Transverse colon (tissue), 4 donors: Measurements from ENCODE around the gene PRR16. TPM values are rescaled to one million over a fixed set of nuclear protein-coding genes. Genes with fewer than 3 reads are reported as not detected.
"Not testable (repeated sequence)": the region's sequence is repeated elsewhere in the genome, so short reads cannot be mapped to it uniquely, and the experiment has no call there.

Source experiments
- DNase-seq: peaks from one replicate; pipeline ENCODE4 v3.0.0-alpha.2; 2019
- H3K27ac ChIP-seq, 4 donors: fragments of 200-600 bp; sonication (generic); 2 replicates each; pipeline ENCODE4 v1.5.1; 2016 to 2018; ENCODE audit warnings: inconsistent platforms in 4 of 4
- H3K27me3 ChIP-seq: fragments of 200-600 bp; sonication (generic); 2 replicates; pipeline ENCODE4 v1.5.1; 2017; ENCODE audit warnings: inconsistent platforms
- H3K36me3 ChIP-seq, 4 donors: fragments of 200-600 bp; sonication (generic); 2 replicates each; pipeline ENCODE4 v1.5.1; 2017 to 2019; ENCODE audit warnings: inconsistent platforms in 4 of 4
- H3K4me1 ChIP-seq, 4 donors: fragments of 200-600 bp; sonication (generic); 2 replicates each; pipeline ENCODE4 v1.5.1; 2017 to 2020; ENCODE audit warnings: inconsistent platforms in 4 of 4
- H3K4me3 ChIP-seq, 4 donors: fragments of 200-600 bp; sonication (generic); 1 replicate in 1 of 4; 2 replicates in 3 of 4; pipeline versions ENCODE4 v1.5.1 to v1.6.1; 2017 to 2019; ENCODE audit warnings: inconsistent platforms in 4 of 4
- H3K9me3 ChIP-seq, 2 donors: fragments of 200-600 bp; sonication (generic); 2 replicates each; pipeline ENCODE4 v1.5.1; 2017 to 2019; ENCODE audit warnings: inconsistent platforms in 2 of 2
- CTCF ChIP-seq, 5 experiments: fragments of 200-600 bp in 3 of 5; fragments of 450-650 bp in 2 of 5; sonication (generic) in 3 of 5; IDR thresholded peaks; 1 replicate in 2 of 5; 2 replicates in 3 of 5; pipeline ENCODE4 v1.5.1; 2016 to 2017; ENCODE audit warnings: antibody characterized with exemption in 5 of 5, inconsistent platforms in 3 of 5, mild to moderate bottlenecking in 2 of 5, moderate library complexity in 1 of 5
- EP300 ChIP-seq: sonication (generic); formaldehyde crosslinking; IDR thresholded peaks from one replicate; pipeline ENCODE4 v1.6.1; 2017; ENCODE audit warnings: antibody characterized with exemption, low read depth
- POLR2A ChIP-seq: fragments of 450-650 bp; IDR thresholded peaks from one replicate; pipeline ENCODE4 v1.6.1; 2016; ENCODE audit warnings: antibody characterized with exemption, mild to moderate bottlenecking, moderate library complexity
- POLR2AphosphoS5 ChIP-seq, 3 donors: sonication (generic); formaldehyde crosslinking; IDR thresholded peaks; one replicate each; pipeline ENCODE4 v1.6.1; 2016; ENCODE audit warnings: antibody characterized with exemption in 3 of 3
- WGBS, 2 donors: methylation state at CpG; one replicate each; pipeline ENCODE4 v1.1.5; 2018; ENCODE audit warnings: low coverage in 1 of 2; 5-methylcytosine and 5-hydroxymethylcytosine counted together
- in situ Hi-C, 4 donors: fragments of 200-750 bp; cut with MboI; loops; one replicate each; pipeline versions ENCODE4 v1.15.0 to v1.15.1; 2017; ENCODE audit warnings: low sequenced_read_pairs in 3 of 4, low pct_ligation_motif_present in 1 of 4, low pct_unique_long_range_greater_than_20kb in 1 of 4
- intact Hi-C: fragments of 100-400 bp; cut with DNase I; formaldehyde crosslinking; loops from one replicate; pipeline ENCODE4 v1.15.1; 2023; ENCODE audit warnings: low total_unique reads
- total RNA-seq, 4 donors: library from RNA; depleted of rRNA; stranded (reverse); fragments of >200 nt; gene quantifications; one replicate each; pipeline ENCODE4 v1.1.0, GENCODE V29; 2016

Gene PRR16
- total RNA-seq, 4 donors from 2014 or later, result 2.7 to 9.7 (median 6.3) TPM

GRCh38 chr5:120454094-120454798, 9.9 kb upstream of the PRR16 start:
- Histone ChIP-seq H3K36me3 (no peaks in the 10 kb centered on the region), H3K27ac (no peak overlapping the region), H3K4me1 (no peaks in the 10 kb centered on the region), H3K27me3 (no peaks in the 10 kb centered on the region), H3K4me3 (no peak overlapping the region), H3K9me3 (no peaks in the 10 kb centered on the region)
- 33 to 49% methylated on average over 1 of the region's 1 CpG for WGBS, 2 donors
- intact Hi-C loops (no loop called here), in situ Hi-C loops (loop anchor here in 1 of 4 donors (25.0 kb wide), 1 partner anchor 517 kb away; no protein-coding TSS in a partner anchor)
- no peak for DNase-seq
- TF ChIP-seq CTCF (IDR thresholded peaks at IDR 0.05) (no peak), POLR2A (no peak), EP300 (no peak), POLR2AphosphoS5 (IDR thresholded peaks at IDR 0.05) (no peak)

DNA sequence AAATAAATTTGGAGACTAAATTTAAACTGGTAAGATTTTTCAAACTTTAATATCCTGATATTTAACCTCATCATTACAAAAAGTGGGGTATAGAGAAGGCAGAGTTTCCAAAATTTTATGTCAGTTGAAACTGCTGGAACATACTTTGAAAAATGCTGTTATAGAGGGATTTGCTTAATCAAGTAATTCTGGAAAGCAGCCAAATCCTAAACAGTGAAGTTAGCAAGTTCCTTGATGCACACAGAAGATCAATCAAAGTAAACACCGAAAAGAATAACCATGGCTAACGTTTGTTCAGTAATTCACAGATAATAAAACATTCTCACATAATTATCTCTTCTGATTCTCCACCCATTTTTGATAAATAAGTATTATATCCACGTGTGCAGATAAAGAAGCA, 8.1 kb upstream of the PRR16 start:
- H3K27me3 ChIP-seq, result no peaks in the 10 kb centered on the region
- intact Hi-C loops, result no loop called here

DNA sequence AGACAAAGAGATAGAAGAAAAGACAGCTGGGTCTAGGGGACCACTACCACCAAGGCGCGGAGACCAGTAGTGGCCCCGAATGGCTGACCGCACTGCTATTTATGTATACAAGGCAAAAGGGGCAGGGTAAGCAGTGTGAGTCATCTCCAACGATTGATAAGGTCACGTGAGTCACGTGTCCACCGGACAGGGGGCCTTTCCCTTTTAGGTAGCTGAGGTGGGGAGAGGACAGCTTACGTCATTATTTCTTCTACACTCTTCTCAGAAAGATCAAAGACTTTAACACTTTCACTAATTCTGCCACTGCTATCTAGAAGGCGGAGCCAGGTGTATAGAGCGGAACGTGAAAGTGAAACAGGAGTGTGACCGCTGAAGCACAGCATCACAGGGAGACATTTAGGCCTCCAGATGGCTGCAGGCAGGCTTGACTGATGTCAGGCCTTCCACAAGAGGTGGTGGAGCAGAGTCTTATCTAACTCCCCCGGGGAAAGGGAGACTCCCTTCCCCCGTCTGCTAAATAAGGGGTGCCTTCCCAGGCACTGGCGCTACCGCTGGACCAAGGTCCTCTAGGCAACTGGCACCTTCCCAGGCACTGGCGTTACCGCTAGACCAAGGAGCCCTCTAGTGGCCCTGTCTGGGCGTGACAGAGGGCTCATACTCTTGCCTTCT, 6.1 kb upstream of the PRR16 start:
- intact Hi-C loops (no loop called here), in situ Hi-C loops (loop anchor here in 1 of 4 donors (25.0 kb wide), 1 partner anchor 521 kb away; no protein-coding TSS in a partner anchor)
- WGBS, 2 donors, result 20 to 34% methylated on average over 4 to 20 of the region's 20 CpGs

More for the DNA sequence above, 8.1 kb upstream of the PRR16 start:
- H3K36me3 ChIP-seq, result no peaks in the 10 kb centered on the region
- WGBS, 2 donors, result 24 to 46% methylated on average over 3 of the region's 3 CpGs
- H3K4me3 ChIP-seq, result no peak overlapping the region
- no peak for DNase-seq
- in situ Hi-C loops, result loop anchor here in 1 of 4 donors (25.0 kb wide), 1 partner anchor 519 kb away; no protein-coding TSS in a partner anchor
- H3K4me1 ChIP-seq, result no peaks in the 10 kb centered on the region
- TF ChIP-seq EP300, result no peak
- TF ChIP-seq CTCF (IDR thresholded peaks at IDR 0.05), result no peak
- no peak for TF ChIP-seq POLR2AphosphoS5 (IDR thresholded peaks at IDR 0.05)
- H3K27ac ChIP-seq, result no peak overlapping the region
- H3K9me3 ChIP-seq, result no peaks in the 10 kb centered on the region

GRCh38 chr5:120458508-120458847, 5.6 kb upstream of the PRR16 start:
- H3K36me3 ChIP-seq, DNase-seq, intact Hi-C loops, H3K27ac ChIP-seq, H3K9me3 ChIP-seq, H3K4me1 ChIP-seq: not testable (repeated sequence)
- WGBS, 2 donors, result 33 to 56% methylated on average over 2 of the region's 2 CpGs
- H3K4me3 ChIP-seq, result peak overlapping the region in 3 of 4 donors; percentile 38 to 59 (median 39)
- in situ Hi-C loops, result loop anchor here in 1 of 4 donors (25.0 kb wide), 1 partner anchor 521 kb away; no protein-coding TSS in a partner anchor
- H3K27me3 ChIP-seq, result peaks cover 18% of the 10 kb centered on the region

More for the DNA sequence above, 6.1 kb upstream of the PRR16 start:
- Histone ChIP-seq H3K4me3 (peak overlapping the region in 3 of 4 donors; percentile 38 to 59 (median 39)), H3K27me3 (peaks cover 13% of the 10 kb centered on the region), H3K27ac (peak overlapping the region in 3 of 4 donors; percentile 11 to 48 (median 40)), H3K36me3 (no peaks in the 10 kb centered on the region), H3K4me1 (no peaks in the 10 kb centered on the region), H3K9me3 (no peaks in the 10 kb centered on the region)
- TF ChIP-seq CTCF (IDR thresholded peaks at IDR 0.05) (peak; percentile 58 to 80 (median 71)), POLR2AphosphoS5 (IDR thresholded peaks at IDR 0.05) (no peak), POLR2A (no peak)
- DNase-seq, result peak; percentile 81
